ENCODE results near the gene TMEM135.

Gene TMEM135

DNA sequence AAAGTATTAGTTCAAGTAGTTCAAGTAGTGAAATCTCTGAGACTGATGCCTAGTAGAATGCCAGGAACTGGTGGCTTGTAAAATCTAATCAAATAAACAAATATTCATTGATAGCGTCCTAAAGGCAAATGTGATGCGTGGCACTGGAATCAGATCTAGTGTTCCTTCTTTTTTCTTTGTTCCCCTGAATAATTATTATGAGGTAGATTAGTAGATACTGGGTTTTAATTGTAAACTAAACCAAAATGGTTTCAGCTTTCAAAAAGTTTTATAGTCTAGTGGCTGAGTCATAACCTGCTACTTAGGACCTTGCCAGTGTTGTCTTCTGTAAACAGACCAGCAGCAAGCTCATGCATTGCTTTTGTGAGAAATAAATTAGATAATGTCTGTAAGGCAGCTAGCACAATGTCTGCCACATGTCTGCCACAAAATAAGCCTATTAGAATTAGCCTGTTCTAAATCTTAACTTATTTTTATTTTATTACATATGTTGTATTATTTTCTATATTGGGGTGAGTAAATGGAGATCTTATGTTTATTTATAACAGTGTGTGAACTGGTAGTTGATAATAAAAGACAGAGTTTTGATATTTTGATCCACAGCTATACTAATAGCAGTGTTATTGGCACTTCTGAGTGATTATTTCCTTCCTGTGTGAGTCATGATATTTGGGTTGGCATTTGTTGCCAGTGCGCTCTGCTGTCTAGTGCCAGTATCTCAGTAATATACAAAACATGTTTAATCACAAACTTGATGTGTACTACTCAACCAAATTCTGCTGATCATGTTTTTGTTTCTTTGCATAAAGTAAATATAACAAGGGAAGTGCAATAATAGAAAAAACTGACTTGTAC is 135.7 kb downstream of the TMEM135 start:
- TF ChIP-seq FOXP2 (optimal IDR thresholded peaks at IDR 0.05; ENCODE audit: borderline replicate concordance, extremely low read depth, extremely low read length, insufficient read depth) (no peak), TAF1 (IDR thresholded peaks at IDR 0.05; ENCODE audit: borderline replicate concordance, insufficient read depth, low read length) (no peak), POLR2AphosphoS5 (IDR thresholded peaks at IDR 0.05; ENCODE audit: low read depth, low read length) (no peak), SIN3A (IDR thresholded peaks at IDR 0.05; ENCODE audit: borderline replicate concordance, insufficient read depth, low read length) (no peak; the same call in 1 of the 2 replicates)
- TF ChIP-seq, protein P1, sequence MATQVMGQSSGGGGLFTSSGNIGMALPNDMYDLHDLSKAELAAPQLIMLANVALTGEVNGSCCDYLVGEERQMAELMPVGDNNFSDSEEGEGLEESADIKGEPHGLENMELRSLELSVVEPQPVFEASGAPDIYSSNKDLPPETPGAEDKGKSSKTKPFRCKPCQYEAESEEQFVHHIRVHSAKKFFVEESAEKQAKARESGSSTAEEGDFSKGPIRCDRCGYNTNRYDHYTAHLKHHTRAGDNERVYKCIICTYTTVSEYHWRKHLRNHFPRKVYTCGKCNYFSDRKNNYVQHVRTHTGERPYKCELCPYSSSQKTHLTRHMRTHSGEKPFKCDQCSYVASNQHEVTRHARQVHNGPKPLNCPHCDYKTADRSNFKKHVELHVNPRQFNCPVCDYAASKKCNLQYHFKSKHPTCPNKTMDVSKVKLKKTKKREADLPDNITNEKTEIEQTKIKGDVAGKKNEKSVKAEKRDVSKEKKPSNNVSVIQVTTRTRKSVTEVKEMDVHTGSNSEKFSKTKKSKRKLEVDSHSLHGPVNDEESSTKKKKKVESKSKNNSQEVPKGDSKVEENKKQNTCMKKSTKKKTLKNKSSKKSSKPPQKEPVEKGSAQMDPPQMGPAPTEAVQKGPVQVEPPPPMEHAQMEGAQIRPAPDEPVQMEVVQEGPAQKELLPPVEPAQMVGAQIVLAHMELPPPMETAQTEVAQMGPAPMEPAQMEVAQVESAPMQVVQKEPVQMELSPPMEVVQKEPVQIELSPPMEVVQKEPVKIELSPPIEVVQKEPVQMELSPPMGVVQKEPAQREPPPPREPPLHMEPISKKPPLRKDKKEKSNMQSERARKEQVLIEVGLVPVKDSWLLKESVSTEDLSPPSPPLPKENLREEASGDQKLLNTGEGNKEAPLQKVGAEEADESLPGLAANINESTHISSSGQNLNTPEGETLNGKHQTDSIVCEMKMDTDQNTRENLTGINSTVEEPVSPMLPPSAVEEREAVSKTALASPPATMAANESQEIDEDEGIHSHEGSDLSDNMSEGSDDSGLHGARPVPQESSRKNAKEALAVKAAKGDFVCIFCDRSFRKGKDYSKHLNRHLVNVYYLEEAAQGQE (IDR thresholded peaks at IDR 0.05; ENCODE audit: insufficient read depth in 1 of 2, low read depth in 2 of 2, low read length in 2 of 2), result no peak

GRCh38 chr11:87174870-87175269 is 137.1 kb downstream of the TMEM135 start:
- TF ChIP-seq SIN3A (IDR thresholded peaks at IDR 0.05; ENCODE audit: borderline replicate concordance, insufficient read depth, low read length) (no peak), FOXP2 (optimal IDR thresholded peaks at IDR 0.05; ENCODE audit: borderline replicate concordance, extremely low read depth, extremely low read length, insufficient read depth) (no peak), TAF1 (IDR thresholded peaks at IDR 0.05; ENCODE audit: borderline replicate concordance, insufficient read depth, low read length) (no peak), POLR2AphosphoS5 (IDR thresholded peaks at IDR 0.05; ENCODE audit: low read depth, low read length) (no peak)
- TF ChIP-seq, protein P1 (IDR thresholded peaks at IDR 0.05; ENCODE audit: insufficient read depth in 1 of 2, low read depth in 2 of 2, low read length in 2 of 2), result no peak

GRCh38 chr11:87176044-87176443 is 138.3 kb downstream of the TMEM135 start:
- TF ChIP-seq FOXP2 (optimal IDR thresholded peaks at IDR 0.05; ENCODE audit: borderline replicate concordance, extremely low read depth, extremely low read length, insufficient read depth) (no peak), SIN3A (IDR thresholded peaks at IDR 0.05; ENCODE audit: borderline replicate concordance, insufficient read depth, low read length) (no peak), POLR2AphosphoS5 (IDR thresholded peaks at IDR 0.05; ENCODE audit: low read depth, low read length) (no peak), TAF1 (IDR thresholded peaks at IDR 0.05; ENCODE audit: borderline replicate concordance, insufficient read depth, low read length) (no peak)
- TF ChIP-seq, protein P1 (IDR thresholded peaks at IDR 0.05; ENCODE audit: insufficient read depth in 1 of 2, low read depth in 2 of 2, low read length in 2 of 2), result no peak

DNA sequence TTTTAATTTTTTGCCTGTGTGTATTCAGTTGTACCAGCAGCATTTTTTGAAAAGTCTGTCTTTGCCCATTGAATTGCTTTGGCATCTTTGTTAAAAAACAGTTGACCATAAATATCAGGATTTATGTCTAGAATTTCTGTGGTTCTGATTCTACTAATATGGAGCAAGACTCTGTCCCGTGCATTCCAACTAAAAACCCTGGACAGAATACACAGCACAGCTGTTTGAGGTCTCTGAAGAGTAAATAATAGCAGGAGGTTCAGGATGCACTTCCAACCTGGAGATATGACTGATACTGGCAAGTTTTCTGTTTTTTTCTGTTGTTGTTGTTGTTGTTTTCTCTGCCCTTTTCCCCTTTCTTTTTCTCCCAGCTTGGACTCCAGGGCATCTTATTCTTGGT is 141.9 kb downstream of the TMEM135 start:
- no peak for TF ChIP-seq POLR2AphosphoS5 (IDR thresholded peaks at IDR 0.05; ENCODE audit: low read depth, low read length)
- TF ChIP-seq FOXP2 (optimal IDR thresholded peaks at IDR 0.05; ENCODE audit: borderline replicate concordance, extremely low read depth, extremely low read length, insufficient read depth), result no peak
- TF ChIP-seq, protein P1 (IDR thresholded peaks at IDR 0.05; ENCODE audit: insufficient read depth in 1 of 2, low read depth in 2 of 2, low read length in 2 of 2), result no peak
- no peak for TF ChIP-seq SIN3A (IDR thresholded peaks at IDR 0.05; ENCODE audit: borderline replicate concordance, insufficient read depth, low read length)
- no peak for TF ChIP-seq TAF1 (IDR thresholded peaks at IDR 0.05; ENCODE audit: borderline replicate concordance, insufficient read depth, low read length)

All from PFSK-1 (cell line).